B cell (primary cell): ENCODE measurements around the gene OIT3. TPM values are rescaled to one million over a fixed set of nuclear protein-coding genes. Genes with fewer than 3 reads are reported as not detected.

Source experiments
- ATAC-seq: fragments of 200-7000 bp; cut with Tn5 transposase; one replicate; pipeline ENCODE4 v1.10.0; 2021; ENCODE audit warnings: low read depth, mild to moderate bottlenecking, moderate number of reproducible peaks, moderate library complexity
- CTCF ChIA-PET: fragments of 350-600 bp; sonication (Branson Sonifier 250); formaldehyde crosslinking; loops from one replicate; lab custom pipeline; 2021; ENCODE audit warnings: antibody characterized with exemption, inconsistent platforms; lab: Charles Lee
- POLR2A ChIA-PET: fragments of 350-600 bp; sonication (Branson Sonifier 250); formaldehyde crosslinking; loops from one replicate; lab custom pipeline; 2021; ENCODE audit warnings: antibody characterized with exemption; lab: Charles Lee
- DNase-seq: peaks from one replicate; pipeline ENCODE4 v3.0.0; 2013
- H2AFZ ChIP-seq: 2 replicates; pipeline ENCODE4 v1.6.1; 2012; ENCODE audit warnings: mild to moderate bottlenecking, low read depth, low read length; ENCODE audit not compliant: insufficient read depth, poor library complexity, severe bottlenecking
- H3K27ac ChIP-seq, 2 donors: 1 replicate in 1 of 2; 2 replicates in 1 of 2; pipeline ENCODE4 v1.5.1; 2012 to 2013; ENCODE audit warnings: low read length in 2 of 2, mild to moderate bottlenecking in 2 of 2, moderate library complexity in 1 of 2
- H3K27me3 ChIP-seq, 4 experiments: fragments of 200-600 bp in 1 of 4; sonication (generic) in 1 of 4; replicated peaks in 1 of 4; 1 replicate in 2 of 4; 2 replicates in 2 of 4; pipeline versions ENCODE4 v1.6.1 to v1.7.0; 2013 to 2016; ENCODE audit warnings: low read length in 3 of 4, mild to moderate bottlenecking in 2 of 4, mixed read lengths in 1 of 4, moderate library complexity in 1 of 4; ENCODE audit not compliant: insufficient read depth in 4 of 4, control insufficient read depth in 3 of 4; ENCODE audit errors: control extremely low read depth in 1 of 4
- H3K36me3 ChIP-seq, 2 experiments: replicated peaks in 1 of 2; 1 replicate in 1 of 2; 2 replicates in 1 of 2; pipeline versions ENCODE4 v1.6.1 to v1.7.1; 2013; ENCODE audit warnings: low read length in 1 of 2; ENCODE audit not compliant: insufficient read depth in 2 of 2, control insufficient read depth in 1 of 2; ENCODE audit errors: control extremely low read depth in 1 of 2, extremely low read depth in 1 of 2
- H3K4me1 ChIP-seq, 2 donors: fragments of 200-600 bp in 1 of 2; sonication (generic) in 1 of 2; 1 replicate in 1 of 2; 2 replicates in 1 of 2; pipeline versions ENCODE4 v1.5.1 to v1.6.1; 2013 to 2017; ENCODE audit warnings: low read length in 2 of 2; ENCODE audit not compliant: control insufficient read depth in 2 of 2, insufficient read depth in 2 of 2
- H3K4me2 ChIP-seq: replicated peaks from 2 replicates; pipeline ENCODE3; 2012; ENCODE audit warnings: mild to moderate bottlenecking, low read depth, low read length; ENCODE audit not compliant: poor library complexity, severe bottlenecking
- H3K4me3 ChIP-seq, 5 experiments: fragments of 200-600 bp in 1 of 5; sonication (generic) in 1 of 5; 1 replicate in 3 of 5; 2 replicates in 2 of 5; pipeline versions ENCODE4 v1.5.1 to v1.7.0; 2011 to 2016; ENCODE audit warnings: low read length in 4 of 5, mild to moderate bottlenecking in 4 of 5, low read depth in 2 of 5, control low read depth in 1 of 5, moderate library complexity in 1 of 5; ENCODE audit not compliant: insufficient read depth in 1 of 5; ENCODE audit errors: control extremely low read depth in 1 of 5, extremely low read depth in 1 of 5
- H3K79me2 ChIP-seq: fragments of 200-600 bp; sonication (generic); one replicate; pipeline ENCODE4 v1.6.0; 2016; ENCODE audit warnings: low read length; ENCODE audit not compliant: control insufficient read depth, insufficient read depth
- H3K9ac ChIP-seq: fragments of 200-600 bp; sonication (generic); 2 replicates; pipeline ENCODE4 v1.6.1; 2017; ENCODE audit warnings: mild to moderate bottlenecking, low read length, moderate library complexity
- H3K9me3 ChIP-seq, 3 donors: one replicate each; pipeline versions ENCODE4 v1.6.1 to v1.7.1; 2013; ENCODE audit warnings: low read length in 2 of 3; ENCODE audit not compliant: control insufficient read depth in 2 of 3, insufficient read depth in 1 of 3; ENCODE audit errors: control extremely low read depth in 1 of 3
- H4K20me1 ChIP-seq: 2 replicates; pipeline ENCODE4 v1.6.0; 2012; ENCODE audit warnings: mild to moderate bottlenecking, low read length; ENCODE audit not compliant: insufficient read depth, control insufficient read depth, poor library complexity, severe bottlenecking
- H3K27ac Mint-ChIP-seq: one replicate; pipeline ENCODE4 v1.8.0; 2021; ENCODE audit warnings: mixed read lengths
- H3K27me3 Mint-ChIP-seq: one replicate; pipeline ENCODE4 v1.8.0; 2021; ENCODE audit warnings: mixed read lengths
- H3K4me1 Mint-ChIP-seq: one replicate; pipeline ENCODE4 v1.8.0; 2021; ENCODE audit warnings: mixed read lengths
- H3K4me3 Mint-ChIP-seq: one replicate; pipeline ENCODE4 v1.8.0; 2021; ENCODE audit warnings: mixed read lengths
- H3K9me3 Mint-ChIP-seq: one replicate; pipeline ENCODE4 v1.8.0; 2022; ENCODE audit warnings: mixed read lengths; ENCODE audit not compliant: insufficient read depth
- EZH2 ChIP-seq: IDR thresholded peaks from 2 replicates; pipeline ENCODE4 v1.6.1; 2012; ENCODE audit warnings: borderline replicate concordance, low read depth, mild to moderate bottlenecking, moderate library complexity, low read length; ENCODE audit not compliant: insufficient read depth, poor library complexity, severe bottlenecking
- WGBS: methylation state at CpG from one replicate; pipeline ENCODE4 v1.1.5; 2013; ENCODE audit warnings: missing lambda C conversion rate; ENCODE audit not compliant: insufficient coverage; 5-methylcytosine and 5-hydroxymethylcytosine counted together
- intact Hi-C: fragments of 100-400 bp; cut with micrococcal nuclease; formaldehyde crosslinking; loops from one replicate; pipeline ENCODE4 v1.10.0; 2022
- polyA plus RNA-seq: library from polyadenylated mRNA; depleted of rRNA; stranded (reverse); fragments of >200 nt; gene quantifications from 2 replicates; pipeline ENCODE4 v1.2.3, GENCODE V29; 2012
- total RNA-seq, 2 donors: library from RNA; stranded (reverse); fragments of 120-200 nt in 1 of 2; gene quantifications; 1 replicate in 1 of 2; 2 replicates in 1 of 2; pipeline versions ENCODE4 v1.2.3 to v1.2.4, GENCODE V29; 2013 to 2022
- TF ChIP-seq, protein P1 (sequence below): fragments of 200-600 bp; IDR thresholded peaks from one replicate; pipeline ENCODE4 v1.8.0; 2022; ENCODE audit warnings: antibody characterized with exemption, mild to moderate bottlenecking

The OIT3 gene
- total and polyA plus RNA-seq, 2 donors (not counting 1 experiment from before 2014, with no cell fraction given): 0.04 TPM; not detected in 1

DNA sequence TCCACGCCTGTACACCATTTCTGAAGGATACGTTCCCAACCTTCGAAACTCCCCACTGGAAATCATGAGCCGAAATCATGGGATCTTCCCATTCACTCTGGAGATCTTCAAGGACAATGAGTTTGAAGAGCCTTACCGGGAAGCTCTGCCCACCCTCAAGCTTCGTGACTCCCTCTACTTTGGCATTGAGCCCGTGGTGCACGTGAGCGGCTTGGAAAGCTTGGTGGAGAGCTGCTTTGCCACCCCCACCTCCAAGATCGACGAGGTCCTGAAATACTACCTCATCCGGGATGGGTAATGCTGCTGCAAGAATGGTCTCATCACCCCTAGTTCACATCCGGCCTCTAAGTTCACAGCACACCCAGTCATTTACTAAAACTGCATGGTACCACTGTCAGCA lies 30.8 kb downstream of the OIT3 start:
- no peaks in the 10 kb centered on the region for H3K4me1 Mint-ChIP-seq
- DNase-seq (no peak), ATAC-seq (no peak)
- ChIA-PET CTCF (no interaction called here), POLR2A (no interaction called here)
- H3K4me1 ChIP-seq: no peaks in the 10 kb centered on the region
- H3K4me3 ChIP-seq: no peak overlapping the region
- H3K79me2 ChIP-seq: no peaks in the 10 kb centered on the region
- WGBS: 96% methylated on average over 9 of the region's 13 CpGs
- H3K4me3 Mint-ChIP-seq: no peak overlapping the region
- peaks cover 0 to 7% (median 2%) of the 10 kb centered on the region in 4 experiments for H3K27me3 ChIP-seq
- no peak overlapping the region for H3K9ac ChIP-seq
- H3K27ac Mint-ChIP-seq: no peak overlapping the region
- no peak overlapping the region for H3K27ac ChIP-seq
- H3K9me3 Mint-ChIP-seq: peaks cover 15% of the 10 kb centered on the region
- H3K4me2 ChIP-seq: no peak overlapping the region
- no peak overlapping the region for H2AFZ ChIP-seq
- no peaks in the 10 kb centered on the region for H4K20me1 ChIP-seq
- H3K27me3 Mint-ChIP-seq: peaks cover 21% of the 10 kb centered on the region
- intact Hi-C loops: no loop called here
- TF ChIP-seq, protein P1, sequence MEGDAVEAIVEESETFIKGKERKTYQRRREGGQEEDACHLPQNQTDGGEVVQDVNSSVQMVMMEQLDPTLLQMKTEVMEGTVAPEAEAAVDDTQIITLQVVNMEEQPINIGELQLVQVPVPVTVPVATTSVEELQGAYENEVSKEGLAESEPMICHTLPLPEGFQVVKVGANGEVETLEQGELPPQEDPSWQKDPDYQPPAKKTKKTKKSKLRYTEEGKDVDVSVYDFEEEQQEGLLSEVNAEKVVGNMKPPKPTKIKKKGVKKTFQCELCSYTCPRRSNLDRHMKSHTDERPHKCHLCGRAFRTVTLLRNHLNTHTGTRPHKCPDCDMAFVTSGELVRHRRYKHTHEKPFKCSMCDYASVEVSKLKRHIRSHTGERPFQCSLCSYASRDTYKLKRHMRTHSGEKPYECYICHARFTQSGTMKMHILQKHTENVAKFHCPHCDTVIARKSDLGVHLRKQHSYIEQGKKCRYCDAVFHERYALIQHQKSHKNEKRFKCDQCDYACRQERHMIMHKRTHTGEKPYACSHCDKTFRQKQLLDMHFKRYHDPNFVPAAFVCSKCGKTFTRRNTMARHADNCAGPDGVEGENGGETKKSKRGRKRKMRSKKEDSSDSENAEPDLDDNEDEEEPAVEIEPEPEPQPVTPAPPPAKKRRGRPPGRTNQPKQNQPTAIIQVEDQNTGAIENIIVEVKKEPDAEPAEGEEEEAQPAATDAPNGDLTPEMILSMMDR: no peak
- TF ChIP-seq EZH2: no peak
- no peaks in the 10 kb centered on the region for H3K36me3 ChIP-seq
- peaks cover 0 to 4% (median 3%) of the 10 kb centered on the region in 3 donors for H3K9me3 ChIP-seq

DNA sequence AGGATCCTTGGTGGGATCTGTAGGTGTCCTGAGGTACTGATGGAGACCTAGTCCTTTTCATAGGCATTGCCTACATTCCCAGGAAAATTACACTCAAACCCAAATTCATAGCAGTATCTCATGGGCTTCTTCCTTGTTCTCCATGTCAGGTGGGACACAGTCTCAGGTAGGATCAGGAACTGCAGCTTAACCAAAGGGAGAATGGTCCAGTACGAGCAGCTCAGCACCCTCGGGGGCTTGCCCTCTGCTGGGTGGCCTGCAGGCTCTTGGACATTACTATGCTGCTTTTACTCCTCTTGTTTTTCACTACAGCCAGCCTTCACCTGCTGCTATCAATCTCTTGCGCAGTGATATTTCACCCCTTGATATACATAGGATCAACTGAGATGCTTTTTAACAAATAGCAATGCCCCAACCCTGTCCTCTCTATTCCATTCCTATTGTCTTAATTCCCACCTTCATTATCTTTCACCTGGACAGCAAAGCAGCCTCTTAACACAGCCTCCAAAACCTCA lies 32.5 kb downstream of the OIT3 start:
- TF ChIP-seq, protein P1: no peak
- TF ChIP-seq EZH2: no peak
- H3K27ac Mint-ChIP-seq: no peak overlapping the region
- ChIA-PET POLR2A (no interaction called here), CTCF (no interaction called here)
- Histone ChIP-seq H2AFZ (no peak overlapping the region), H3K9ac (no peak overlapping the region), H3K27me3 (peaks cover 0 to 7% (median 2%) of the 10 kb centered on the region in 4 experiments), H3K36me3 (no peaks in the 10 kb centered on the region), H3K9me3 (peaks cover 0 to 4% (median 2%) of the 10 kb centered on the region in 3 donors), H3K4me1 (no peaks in the 10 kb centered on the region), H3K27ac (no peak overlapping the region), H4K20me1 (no peaks in the 10 kb centered on the region), H3K4me2 (no peak overlapping the region), H3K79me2 (no peaks in the 10 kb centered on the region), H3K4me3 (no peak overlapping the region)
- no peak for ATAC-seq
- H3K9me3 Mint-ChIP-seq: peaks cover 9% of the 10 kb centered on the region
- intact Hi-C loops: no loop called here
- no peak overlapping the region for H3K4me3 Mint-ChIP-seq
- DNase-seq: no peak
- H3K4me1 Mint-ChIP-seq: no peaks in the 10 kb centered on the region
- H3K27me3 Mint-ChIP-seq: peaks cover 16% of the 10 kb centered on the region
- 98% methylated on average over 3 of the region's 3 CpGs for WGBS
